Heart right ventricle (tissue), 16 donors: ENCODE data around the gene MVB12B. TPM values are rescaled to one million over a fixed set of nuclear protein-coding genes. Genes with fewer than 3 reads are reported as not detected.

Experiments used
- ATAC-seq, 8 donors: fragments of 200-7000 bp; cut with Tn5 transposase; one replicate each; pipeline ENCODE4 v1.9.1; 2020; ENCODE audit warnings: mild to moderate bottlenecking in 8 of 8, moderate library complexity in 8 of 8, moderate number of reproducible peaks in 1 of 8
- DNase-seq, 2 donors: peaks; one replicate each; pipeline ENCODE4 v3.0.0-alpha.2; 2020
- H3K27ac ChIP-seq, 10 donors: fragments of 200-600 bp; sonication (generic) in 2 of 10; one replicate each; pipeline versions ENCODE4 v1.5.0 to v1.8.0; 2020 to 2022; ENCODE audit warnings: mild to moderate bottlenecking in 3 of 10
- H3K27me3 ChIP-seq, 7 donors: fragments of 200-600 bp; one replicate each; pipeline ENCODE4 v1.8.0; 2021 to 2022; ENCODE audit warnings: mild to moderate bottlenecking in 2 of 7
- H3K36me3 ChIP-seq, 9 donors: fragments of 200-600 bp; sonication (generic) in 1 of 9; one replicate each; pipeline versions ENCODE4 v1.5.0 to v1.8.0; 2020 to 2022; ENCODE audit warnings: mild to moderate bottlenecking in 2 of 9
- H3K4me1 ChIP-seq, 9 donors: fragments of 200-600 bp; sonication (generic) in 1 of 9; one replicate each; pipeline versions ENCODE4 v1.5.0 to v1.8.0; 2020 to 2022; ENCODE audit warnings: mild to moderate bottlenecking in 4 of 9
- H3K4me3 ChIP-seq, 10 donors: fragments of 200-600 bp; sonication (generic) in 2 of 10; one replicate each; pipeline versions ENCODE4 v1.5.0 to v1.8.0; 2020 to 2022; ENCODE audit warnings: mild to moderate bottlenecking in 7 of 10, moderate library complexity in 2 of 10
- H3K9me3 ChIP-seq, 11 donors: fragments of 200-600 bp in 10 of 11; sonication (generic) in 2 of 11; one replicate each; pipeline versions ENCODE4 v1.5.0 to v1.8.0; 2013 to 2022; ENCODE audit warnings: mild to moderate bottlenecking in 2 of 11, control low read depth in 1 of 11, moderate library complexity in 1 of 11
- WGBS, 2 donors: extraction: QIAGEN DNeasy Blood & Tissue Kit; methylation state at CpG; one replicate each; pipeline ENCODE4 v1.1.7; 2013; ENCODE audit warnings: inconsistent platforms in 1 of 2; 5-methylcytosine and 5-hydroxymethylcytosine counted together
- intact Hi-C, 10 donors: fragments of 100-400 bp; cut with DNase I; formaldehyde crosslinking; loops; one replicate each; pipeline versions ENCODE4 v1.11.1 to v1.14.2; 2022
- polyA plus RNA-seq, 2 donors: library from polyadenylated mRNA; stranded (reverse); fragments of 200-250 nt; gene quantifications; one replicate each; pipeline ENCODE4 v1.2.3, GENCODE V29; 2013
- total RNA-seq, 10 donors: library from RNA; stranded (reverse); fragmentation: NEBNext Ultra II Directional in 3 of 10; extraction: Animal tissue kit (Norgen Biotek cat#: 25700) in 3 of 10; gene quantifications; one replicate each; pipeline versions ENCODE4 v1.2.1 to v1.2.4, GENCODE V29; 2021 to 2023
- TF ChIP-seq, protein P1 (sequence below), 9 donors: fragments of 200-600 bp; sonication (generic) in 2 of 9; IDR thresholded peaks; one replicate each; pipeline versions ENCODE4 v1.5.0 to v1.8.0; 2021 to 2022; ENCODE audit warnings: antibody characterized with exemption in 9 of 9, mild to moderate bottlenecking in 5 of 9, moderate library complexity in 1 of 9
- donor health status: Arrhythmogenic right ventricular cardiomyopathy.
- donor health status: ischemic (EF 13 %, LVEDD 7.1; RV severe dilation, severe dysfunction).
- donor health status: healthy with polysubstance abuse.
- donor health status: DM: no; HTN: yes; CAD: no.
- donor health status: DM: no; HTN: no; CAD: no.
- donor health status: ischemic (EF 25% LVEDD 6.9; RV normal size, moderate dysfunction).
- donor health status: ischemic (EF 25% LVEDD 5.7; RV mildly dilated, moderate dysfunction).
- donor health status: healthy.
- donor health status: DM: yes; HTN: yes; CAD: no.
- donor health status: Ischemic cardiomyopathy.
- donor health status: ischemic (EF 35%, LVEDD 5.7; RV mildly dilated, moderate dysfunction).
- donor health status: nonischemic (EF 11% LVEDD 7.7; RV severe dilation, severe dysfunction).
- donor health status: DM: yes; HTN: yes; CAD: no.
- donor health status: PGD.
- donor health status: ischemic (EF 29% LVEDD 5.4; RV normal size, mild dysfunction).
- donor health status: nonischemic (EF 23%, LVEDD 6.1; RV moderate dilation, normal function).

MVB12B gene
- total and polyA plus RNA-seq, 12 donors: 2.8 to 16.5 (median 10.6) TPM

DNA sequence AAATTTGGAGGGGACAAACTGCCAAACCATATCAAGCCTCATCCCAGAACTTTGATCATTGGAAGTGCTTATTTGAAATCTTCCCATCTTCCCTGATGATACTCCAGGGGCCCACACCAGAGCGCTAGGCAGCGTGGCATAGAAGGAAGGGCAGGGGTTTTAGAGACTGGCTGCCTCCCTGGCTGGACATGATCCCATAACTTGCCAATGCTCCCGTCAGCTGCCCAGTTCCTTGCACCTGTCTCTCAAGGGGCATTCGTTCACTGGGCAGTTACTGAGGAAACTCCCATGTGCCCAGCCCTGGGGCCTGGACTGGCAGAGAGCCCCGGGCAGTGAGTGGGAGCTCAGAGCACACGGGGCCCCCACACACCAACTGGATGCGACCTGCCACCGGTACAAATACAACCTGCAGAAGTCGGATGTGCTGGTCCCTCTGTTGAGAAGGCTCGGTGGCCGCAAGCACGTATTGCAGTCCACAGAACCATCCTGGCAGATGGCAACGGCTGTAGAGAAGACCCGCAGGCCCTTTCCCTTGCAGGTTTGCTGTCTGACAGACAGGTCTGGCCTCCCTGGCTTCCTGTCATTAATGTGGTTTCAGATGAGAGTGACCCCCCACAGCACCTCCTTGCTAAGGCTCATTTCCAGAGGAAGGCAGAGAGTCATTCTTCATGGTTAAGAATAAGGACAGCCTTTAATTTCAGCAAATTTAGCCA, 122.4 kb downstream of the MVB12B start:
- Histone ChIP-seq H3K27me3 (no peaks in the 10 kb centered on the region), H3K9me3 (no peaks in the 10 kb centered on the region), H3K27ac (no peak overlapping the region), H3K4me1 (peaks cover 0 to 2% (median 0%) of the 10 kb centered on the region in 9 donors), H3K36me3 (peaks cover 0 to 18% (median 0%) of the 10 kb centered on the region in 9 donors), H3K4me3 (no peak overlapping the region)
- TF ChIP-seq, protein P1, sequence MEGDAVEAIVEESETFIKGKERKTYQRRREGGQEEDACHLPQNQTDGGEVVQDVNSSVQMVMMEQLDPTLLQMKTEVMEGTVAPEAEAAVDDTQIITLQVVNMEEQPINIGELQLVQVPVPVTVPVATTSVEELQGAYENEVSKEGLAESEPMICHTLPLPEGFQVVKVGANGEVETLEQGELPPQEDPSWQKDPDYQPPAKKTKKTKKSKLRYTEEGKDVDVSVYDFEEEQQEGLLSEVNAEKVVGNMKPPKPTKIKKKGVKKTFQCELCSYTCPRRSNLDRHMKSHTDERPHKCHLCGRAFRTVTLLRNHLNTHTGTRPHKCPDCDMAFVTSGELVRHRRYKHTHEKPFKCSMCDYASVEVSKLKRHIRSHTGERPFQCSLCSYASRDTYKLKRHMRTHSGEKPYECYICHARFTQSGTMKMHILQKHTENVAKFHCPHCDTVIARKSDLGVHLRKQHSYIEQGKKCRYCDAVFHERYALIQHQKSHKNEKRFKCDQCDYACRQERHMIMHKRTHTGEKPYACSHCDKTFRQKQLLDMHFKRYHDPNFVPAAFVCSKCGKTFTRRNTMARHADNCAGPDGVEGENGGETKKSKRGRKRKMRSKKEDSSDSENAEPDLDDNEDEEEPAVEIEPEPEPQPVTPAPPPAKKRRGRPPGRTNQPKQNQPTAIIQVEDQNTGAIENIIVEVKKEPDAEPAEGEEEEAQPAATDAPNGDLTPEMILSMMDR (IDR thresholded peaks at IDR 0.05): no peak
- DNase-seq (no peak), ATAC-seq (no peak)
- intact Hi-C loops: no loop called here
- WGBS, 2 donors: 91 to 95% methylated on average over 14 of the region's 14 CpGs

DNA sequence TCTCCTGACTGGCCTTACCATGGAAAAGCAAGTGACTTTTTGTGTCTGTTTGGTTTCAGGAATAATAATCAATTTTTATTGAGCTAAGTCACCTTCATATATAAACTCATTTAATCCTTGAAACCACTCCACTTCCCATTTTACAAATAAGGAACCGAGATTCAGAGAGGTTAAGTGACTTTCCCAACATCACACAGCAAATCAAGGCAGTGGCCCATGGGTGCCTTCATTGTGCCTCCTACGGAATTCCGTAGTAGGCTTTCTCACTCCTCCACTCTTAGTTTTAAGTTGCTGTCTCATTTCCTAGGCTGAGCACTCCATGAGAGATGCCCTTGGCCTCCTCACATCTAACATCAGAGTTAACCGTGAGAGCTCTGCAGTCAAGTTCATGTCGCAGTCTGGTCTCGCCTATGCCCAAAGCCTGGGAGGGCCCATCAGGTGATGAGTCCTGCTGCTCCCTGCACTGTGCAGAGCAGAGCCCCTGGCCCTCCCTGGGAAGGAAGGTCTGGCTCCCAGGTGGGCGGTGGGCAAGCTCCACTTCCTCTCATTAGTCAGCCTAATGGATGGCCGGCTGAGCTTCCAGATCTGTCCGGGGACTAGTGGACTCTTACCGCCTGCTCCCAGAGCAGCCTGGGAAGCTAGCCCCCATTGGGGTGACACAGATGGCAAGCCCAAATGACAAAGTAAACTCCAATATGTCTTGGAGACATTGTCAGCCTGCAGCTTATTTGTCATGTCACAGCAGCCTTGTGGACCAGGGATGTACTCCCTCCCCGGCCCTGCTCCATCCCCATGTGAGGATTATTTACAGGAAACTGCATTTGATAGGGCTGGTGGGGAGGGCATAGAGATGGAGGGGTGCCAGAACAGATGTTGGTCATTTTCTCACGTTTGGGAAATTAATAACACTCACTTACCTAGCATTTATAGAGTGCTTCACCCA, 123.4 kb downstream of the MVB12B start:
- no peaks in the 10 kb centered on the region for H3K9me3 ChIP-seq
- no peaks in the 10 kb centered on the region for H3K27me3 ChIP-seq
- peaks cover 0 to 18% (median 0%) of the 10 kb centered on the region in 9 donors for H3K36me3 ChIP-seq
- no peak overlapping the region for H3K27ac ChIP-seq
- DNase-seq: no peak
- TF ChIP-seq, protein P1 (IDR thresholded peaks at IDR 0.05): no peak
- no peak overlapping the region for H3K4me3 ChIP-seq
- ATAC-seq: no peak
- 87 to 89% methylated on average over 12 of the region's 12 CpGs for WGBS, 2 donors
- intact Hi-C loops: no loop called here
- H3K4me1 ChIP-seq: no peaks in the 10 kb centered on the region

DNA sequence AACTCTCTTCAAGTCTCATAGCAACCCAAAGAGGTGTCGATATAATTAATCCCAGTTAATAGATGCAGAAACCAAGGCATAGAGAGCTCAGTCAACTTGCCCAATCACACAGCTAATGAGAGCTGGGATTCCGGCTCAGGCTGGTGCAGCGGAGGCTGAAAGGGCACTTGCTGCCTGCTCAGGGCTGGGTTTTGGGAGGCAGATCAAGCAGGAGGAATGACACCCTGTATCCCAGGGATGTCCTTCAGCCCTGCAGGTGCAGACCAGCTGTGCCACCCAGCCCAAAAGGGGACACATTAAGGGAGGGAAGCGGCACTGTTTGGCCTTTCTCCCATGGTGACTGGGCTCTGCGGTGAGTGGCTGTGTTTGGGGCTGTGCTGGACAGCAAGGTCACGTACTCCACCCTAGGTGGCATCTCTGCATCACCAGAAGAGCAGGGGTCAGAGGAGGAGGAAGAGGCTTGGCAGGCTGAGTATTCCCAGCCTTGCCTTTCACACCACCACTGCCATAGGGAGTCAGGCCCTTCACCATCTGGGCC, 124.1 kb downstream of the MVB12B start:
- H3K27ac ChIP-seq: no peak overlapping the region
- H3K4me3 ChIP-seq: no peak overlapping the region
- no peaks in the 10 kb centered on the region for H3K27me3 ChIP-seq
- no peak for DNase-seq
- intact Hi-C loops: no loop called here
- H3K36me3 ChIP-seq: peaks cover 0 to 18% (median 0%) of the 10 kb centered on the region in 9 donors
- TF ChIP-seq, protein P1 (IDR thresholded peaks at IDR 0.05): no peak
- WGBS, 2 donors: 95 to 97% methylated on average over 6 of the region's 6 CpGs
- H3K9me3 ChIP-seq: no peaks in the 10 kb centered on the region
- H3K4me1 ChIP-seq: no peaks in the 10 kb centered on the region
- ATAC-seq: no peak

DNA sequence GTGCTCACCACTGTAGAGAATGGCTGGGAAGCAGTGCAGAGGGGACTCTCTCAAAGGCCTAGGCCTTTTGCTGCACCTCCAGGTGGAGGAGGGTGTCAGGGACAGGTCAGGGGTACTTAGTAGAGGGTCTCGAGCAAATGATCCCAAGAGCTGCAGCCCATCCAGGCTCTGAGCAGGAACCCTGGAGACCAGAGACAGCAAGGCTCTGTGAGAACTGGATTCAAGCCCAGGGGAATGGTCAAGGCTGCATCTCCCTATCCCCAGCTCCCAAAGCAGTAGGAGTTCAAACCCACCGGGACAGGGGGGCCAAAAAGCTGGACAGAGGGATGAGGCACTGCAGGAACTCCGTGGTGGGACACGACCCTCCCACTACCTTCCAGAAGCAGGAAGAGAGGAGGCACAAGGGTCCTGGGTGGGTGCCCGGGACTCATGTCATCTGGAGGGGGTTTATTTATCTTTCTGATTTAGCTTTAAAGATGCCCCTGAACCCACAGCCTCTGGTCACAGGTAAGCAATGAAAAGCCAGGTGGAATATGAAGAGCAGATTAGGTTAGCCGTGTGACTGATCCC, 124.8 kb downstream of the MVB12B start:
- Histone ChIP-seq H3K4me3 (no peak overlapping the region), H3K27ac (no peak overlapping the region), H3K36me3 (peaks cover 0 to 18% (median 0%) of the 10 kb centered on the region in 9 donors), H3K4me1 (peaks cover 0 to 6% (median under 1%) of the 10 kb centered on the region in 9 donors), H3K27me3 (no peaks in the 10 kb centered on the region), H3K9me3 (no peaks in the 10 kb centered on the region)
- ATAC-seq: no peak
- intact Hi-C loops: no loop called here
- TF ChIP-seq, protein P1 (IDR thresholded peaks at IDR 0.05): no peak
- DNase-seq: no peak
- WGBS, 2 donors: 89 to 90% methylated on average over 6 of the region's 6 CpGs
